Tibial nerve (tissue), 4 donors: ENCODE measurements around the gene ATP5MC2. TPM values are rescaled to one million over a fixed set of nuclear protein-coding genes. Genes with fewer than 3 reads are reported as not detected.

Experiments
- DNase-seq, 2 donors: peaks; one replicate each; pipeline ENCODE4 v3.0.0-alpha.2; 2019; ENCODE audit warnings: low spot score in 2 of 2
- H3K27ac ChIP-seq, 4 donors: fragments of 200-600 bp; sonication (generic) in 3 of 4; one replicate each; pipeline ENCODE4 v1.5.1; 2017 to 2019; ENCODE audit warnings: mild to moderate bottlenecking in 1 of 4
- H3K27me3 ChIP-seq, 2 donors: fragments of 200-600 bp; sonication (generic) in 1 of 2; one replicate each; pipeline versions ENCODE4 v1.5.1 to v1.6.0; 2017 to 2019
- H3K36me3 ChIP-seq, 3 donors: fragments of 200-600 bp; sonication (generic); one replicate each; pipeline ENCODE4 v1.5.1; 2018 to 2019
- H3K4me1 ChIP-seq, 4 donors: fragments of 200-600 bp; sonication (generic) in 3 of 4; one replicate each; pipeline ENCODE4 v1.5.1; 2017 to 2019
- H3K4me3 ChIP-seq, 4 donors: fragments of 200-600 bp; sonication (generic) in 3 of 4; one replicate each; pipeline ENCODE4 v1.5.1; 2017 to 2019; ENCODE audit warnings: mild to moderate bottlenecking in 1 of 4, moderate library complexity in 1 of 4
- H3K9me3 ChIP-seq, 4 donors: fragments of 200-600 bp; sonication (generic) in 3 of 4; one replicate each; pipeline ENCODE4 v1.5.1; 2017 to 2019
- EP300 ChIP-seq, 2 donors: sonication (generic); formaldehyde crosslinking; IDR thresholded peaks; one replicate each; pipeline ENCODE4 v1.6.1; 2017; ENCODE audit warnings: antibody characterized with exemption in 2 of 2, mild to moderate bottlenecking in 1 of 2
- POLR2A ChIP-seq, 2 donors: fragments of 450-650 bp; IDR thresholded peaks; one replicate each; pipeline ENCODE4 v1.6.1; 2017; ENCODE audit warnings: antibody characterized with exemption in 2 of 2, mild to moderate bottlenecking in 2 of 2, moderate library complexity in 2 of 2
- WGBS, 2 donors: methylation state at CpG; one replicate each; pipeline ENCODE4 v1.1.5; 2018; 5-methylcytosine and 5-hydroxymethylcytosine counted together
- total RNA-seq, 4 donors: library from RNA; depleted of rRNA; stranded (reverse); fragments of >200 nt; gene quantifications; one replicate each; pipeline ENCODE4 v1.1.0, GENCODE V29; 2016
- TF ChIP-seq, protein P1 (sequence below), 5 experiments: fragments of 200-600 bp in 3 of 5; fragments of 450-650 bp in 2 of 5; sonication (generic) in 3 of 5; IDR thresholded peaks; one replicate each; pipeline ENCODE4 v1.5.1; 2016 to 2019; ENCODE audit warnings: antibody characterized with exemption in 5 of 5, mild to moderate bottlenecking in 3 of 5, moderate library complexity in 2 of 5

The ATP5MC2 gene
- total RNA-seq, 4 donors from 2014 or later, result 191 to 223 (median 208) TPM

DNA sequence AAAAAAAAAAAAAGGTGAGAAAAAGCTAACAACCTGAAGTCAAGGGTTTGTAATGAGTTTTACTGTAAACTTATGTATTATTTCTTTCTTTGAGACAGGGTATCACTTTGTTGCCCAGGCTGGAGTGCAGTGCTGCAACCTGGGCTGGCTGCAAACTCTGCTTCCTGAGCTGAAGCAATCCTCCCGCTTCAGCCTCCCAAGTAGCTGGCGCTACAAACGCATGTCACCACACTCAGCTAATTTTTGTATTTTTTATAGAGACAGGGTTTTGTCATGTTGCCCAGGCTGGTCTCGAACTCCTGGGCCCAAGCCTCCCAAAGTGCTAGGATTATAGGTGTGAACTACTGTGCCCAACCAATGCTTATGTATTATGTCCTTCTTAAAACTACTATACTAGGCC lies 58.9 kb downstream of the ATP5MC2 start:
- H3K4me3 ChIP-seq, result no peak overlapping the region
- TF ChIP-seq EP300 (IDR thresholded peaks at IDR 0.05) (no peak), POLR2A (IDR thresholded peaks at IDR 0.05) (no peak)
- TF ChIP-seq, protein P1, sequence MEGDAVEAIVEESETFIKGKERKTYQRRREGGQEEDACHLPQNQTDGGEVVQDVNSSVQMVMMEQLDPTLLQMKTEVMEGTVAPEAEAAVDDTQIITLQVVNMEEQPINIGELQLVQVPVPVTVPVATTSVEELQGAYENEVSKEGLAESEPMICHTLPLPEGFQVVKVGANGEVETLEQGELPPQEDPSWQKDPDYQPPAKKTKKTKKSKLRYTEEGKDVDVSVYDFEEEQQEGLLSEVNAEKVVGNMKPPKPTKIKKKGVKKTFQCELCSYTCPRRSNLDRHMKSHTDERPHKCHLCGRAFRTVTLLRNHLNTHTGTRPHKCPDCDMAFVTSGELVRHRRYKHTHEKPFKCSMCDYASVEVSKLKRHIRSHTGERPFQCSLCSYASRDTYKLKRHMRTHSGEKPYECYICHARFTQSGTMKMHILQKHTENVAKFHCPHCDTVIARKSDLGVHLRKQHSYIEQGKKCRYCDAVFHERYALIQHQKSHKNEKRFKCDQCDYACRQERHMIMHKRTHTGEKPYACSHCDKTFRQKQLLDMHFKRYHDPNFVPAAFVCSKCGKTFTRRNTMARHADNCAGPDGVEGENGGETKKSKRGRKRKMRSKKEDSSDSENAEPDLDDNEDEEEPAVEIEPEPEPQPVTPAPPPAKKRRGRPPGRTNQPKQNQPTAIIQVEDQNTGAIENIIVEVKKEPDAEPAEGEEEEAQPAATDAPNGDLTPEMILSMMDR (IDR thresholded peaks at IDR 0.05), result no peak
- 78 to 90% methylated on average over 4 of the region's 4 CpGs for WGBS, 2 donors
- no peaks in the 10 kb centered on the region for H3K27me3 ChIP-seq
- peak overlapping the region in 3 of 4 donors; percentile 29 to 67 (median 35) for H3K27ac ChIP-seq
- no peaks in the 10 kb centered on the region for H3K9me3 ChIP-seq
- DNase-seq, result no peak
- peaks cover 0 to 67% (median 12%) of the 10 kb centered on the region in 4 donors for H3K4me1 ChIP-seq
- peaks cover 0 to 12% (median 0%) of the 10 kb centered on the region in 3 donors for H3K36me3 ChIP-seq

Other genes starting within 250 kb of the ATP5MC2 start
- 100 to 1,000 TPM in 1 of 4 donors, 10 to 100 TPM in 3; 54.6 to 125 (median 57.0) TPM for gene PRR13, start 234.3 kb downstream of the ATP5MC2 start, total RNA-seq
- gene PCBP2, start 224.0 kb downstream of the ATP5MC2 start, total RNA-seq, result 100 to 1,000 TPM; 414 to 583 (median 490) TPM
- 10 to 100 TPM; 35.6 to 95.1 (median 58.3) TPM for gene MAP3K12, start 176.6 kb downstream of the ATP5MC2 start, total RNA-seq
- 10 to 100 TPM; 25.3 to 56.4 (median 36.1) TPM for gene TARBP2, start 174.8 kb downstream of the ATP5MC2 start, total RNA-seq
- not detected for gene NPFF, start 168.6 kb downstream of the ATP5MC2 start, total RNA-seq
- gene ATF7, start 49.7 kb downstream of the ATP5MC2 start, total RNA-seq, result 10 to 100 TPM; 30.1 to 47.9 (median 34.4) TPM
- gene CALCOCO1, start 51.4 kb upstream of the ATP5MC2 start, total RNA-seq, result 100 to 1,000 TPM; 226 to 383 (median 285) TPM
- gene CISTR, start 75.9 kb upstream of the ATP5MC2 start, total RNA-seq, result not detected